Upper lobe of left lung (tissue), 4 donors: ENCODE results near the gene TBC1D24.

Experiments
- POLR2A ChIP-seq, 4 donors: fragments of 450-650 bp; IDR thresholded peaks; one replicate each; pipeline ENCODE4 v1.5.1; 2016 to 2017; ENCODE audit warnings: antibody characterized with exemption in 4 of 4, mild to moderate bottlenecking in 2 of 4
- POLR2AphosphoS5 ChIP-seq, 2 donors: sonication (generic); formaldehyde crosslinking; IDR thresholded peaks; one replicate each; pipeline ENCODE4 v1.5.1; 2017; ENCODE audit warnings: antibody characterized with exemption in 2 of 2
- TF ChIP-seq, protein P1 (sequence below), 6 experiments: fragments of 450-650 bp in 4 of 6; fragments of 200-600 bp in 2 of 6; sonication (generic) in 2 of 6; IDR thresholded peaks; one replicate each; pipeline ENCODE4 v1.5.1; 2016 to 2019; ENCODE audit warnings: antibody characterized with exemption in 6 of 6

DNA sequence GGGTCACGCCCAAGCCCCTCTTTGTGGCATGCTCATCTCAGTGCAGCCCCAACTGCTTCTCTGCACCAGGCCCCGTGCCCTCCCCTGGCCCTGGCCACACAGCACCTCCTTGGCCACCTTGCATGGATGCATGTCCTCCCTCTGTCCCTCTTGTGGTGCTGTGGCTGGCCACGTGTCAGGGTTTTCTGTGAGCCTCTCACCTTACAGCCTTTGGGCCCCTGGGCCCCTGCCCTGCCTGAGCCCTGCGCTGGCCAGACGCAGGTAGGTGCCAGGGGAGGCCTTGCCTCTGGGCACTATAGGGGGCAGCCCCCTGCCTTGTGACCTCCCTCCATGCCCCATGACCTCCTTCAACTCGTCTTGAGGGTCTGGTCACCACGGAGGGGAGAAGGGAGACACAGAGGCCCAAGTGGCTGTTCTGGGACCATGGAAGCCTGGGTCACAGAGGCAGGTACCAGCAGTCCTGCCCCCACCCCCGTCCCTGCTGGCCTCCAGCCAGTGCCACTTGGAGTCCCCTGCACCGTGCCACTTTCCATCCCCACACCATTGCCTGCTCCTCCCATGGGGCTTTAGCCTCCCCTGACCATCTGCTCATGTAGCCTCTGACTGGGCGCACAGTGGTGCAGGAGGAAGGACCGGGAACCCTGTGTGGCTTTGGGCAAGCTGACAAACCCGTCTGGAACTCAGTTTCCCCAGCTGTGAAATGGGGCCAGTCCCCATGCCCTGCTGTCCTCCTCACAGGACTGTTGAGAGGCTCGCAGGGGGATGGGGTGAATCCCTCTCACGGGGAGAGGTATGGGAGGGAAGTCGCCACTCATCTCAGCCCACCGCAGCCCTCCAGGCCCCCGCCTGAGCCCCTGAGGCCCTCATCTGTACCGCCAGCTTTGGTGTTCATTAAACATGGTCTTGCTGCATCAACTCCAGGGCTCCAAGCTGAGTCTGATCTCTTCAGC lies 27.3 kb downstream of the TBC1D24 start:
- TF ChIP-seq, protein P1, sequence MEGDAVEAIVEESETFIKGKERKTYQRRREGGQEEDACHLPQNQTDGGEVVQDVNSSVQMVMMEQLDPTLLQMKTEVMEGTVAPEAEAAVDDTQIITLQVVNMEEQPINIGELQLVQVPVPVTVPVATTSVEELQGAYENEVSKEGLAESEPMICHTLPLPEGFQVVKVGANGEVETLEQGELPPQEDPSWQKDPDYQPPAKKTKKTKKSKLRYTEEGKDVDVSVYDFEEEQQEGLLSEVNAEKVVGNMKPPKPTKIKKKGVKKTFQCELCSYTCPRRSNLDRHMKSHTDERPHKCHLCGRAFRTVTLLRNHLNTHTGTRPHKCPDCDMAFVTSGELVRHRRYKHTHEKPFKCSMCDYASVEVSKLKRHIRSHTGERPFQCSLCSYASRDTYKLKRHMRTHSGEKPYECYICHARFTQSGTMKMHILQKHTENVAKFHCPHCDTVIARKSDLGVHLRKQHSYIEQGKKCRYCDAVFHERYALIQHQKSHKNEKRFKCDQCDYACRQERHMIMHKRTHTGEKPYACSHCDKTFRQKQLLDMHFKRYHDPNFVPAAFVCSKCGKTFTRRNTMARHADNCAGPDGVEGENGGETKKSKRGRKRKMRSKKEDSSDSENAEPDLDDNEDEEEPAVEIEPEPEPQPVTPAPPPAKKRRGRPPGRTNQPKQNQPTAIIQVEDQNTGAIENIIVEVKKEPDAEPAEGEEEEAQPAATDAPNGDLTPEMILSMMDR (IDR thresholded peaks at IDR 0.05): peak in 1 of 6 experiments; percentile 4
- TF ChIP-seq POLR2A (IDR thresholded peaks at IDR 0.05) (no peak), POLR2AphosphoS5 (IDR thresholded peaks at IDR 0.05) (no peak)
